SH-SY5Y (cell line): Measurements from ENCODE around the gene HS6ST2.

Experiments
- GATA2 ChIP-seq: IDR thresholded peaks from 2 replicates; pipeline ENCODE4 v1.6.1; 2011; ENCODE audit warnings: mild to moderate bottlenecking, low read depth, low read length
- GATA3 ChIP-seq: IDR thresholded peaks from 2 replicates; pipeline ENCODE4 v1.6.1; 2011; ENCODE audit warnings: low read depth, mild to moderate bottlenecking, low read length, moderate library complexity

Gene HS6ST2

DNA sequence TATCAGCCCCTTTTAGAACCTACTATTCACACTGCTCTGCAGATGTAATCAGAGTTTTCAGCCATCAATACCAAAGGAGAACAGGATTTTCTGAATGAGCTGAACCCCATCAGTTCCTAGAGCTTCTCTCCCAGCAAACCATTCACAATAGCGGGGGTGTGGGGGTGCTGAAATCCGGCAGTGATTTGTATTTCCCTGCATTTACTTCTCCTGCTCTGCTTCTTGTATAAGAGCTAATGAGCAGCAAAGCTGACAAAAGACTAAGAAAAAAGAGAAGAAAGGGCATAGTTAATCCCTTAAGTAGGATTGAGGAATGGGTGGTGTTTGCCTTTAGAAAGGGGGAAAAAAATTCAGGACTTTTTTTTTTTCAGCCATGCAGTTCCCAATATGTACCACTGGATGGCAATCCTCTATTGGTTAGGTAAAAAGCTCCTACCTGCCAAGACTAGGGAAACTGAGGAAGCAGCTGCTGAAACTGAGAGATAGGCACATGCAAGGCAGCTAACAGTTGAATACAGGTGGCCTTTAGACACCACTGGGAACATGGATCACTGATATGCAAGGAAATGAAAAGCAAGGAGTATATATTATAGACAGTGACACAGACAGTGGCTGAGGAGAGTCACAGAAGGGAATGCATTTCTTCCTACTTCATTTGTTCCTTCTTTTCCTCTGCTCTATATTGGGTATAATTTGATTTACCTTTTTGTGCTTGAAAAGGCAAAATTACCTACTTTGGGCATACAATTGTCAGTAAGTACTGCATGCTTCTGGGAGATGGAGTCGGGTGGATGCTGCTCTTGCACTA, 217.9 kb downstream of the HS6ST2 start:
- no peak for TF ChIP-seq GATA2
- no peak for TF ChIP-seq GATA3

DNA sequence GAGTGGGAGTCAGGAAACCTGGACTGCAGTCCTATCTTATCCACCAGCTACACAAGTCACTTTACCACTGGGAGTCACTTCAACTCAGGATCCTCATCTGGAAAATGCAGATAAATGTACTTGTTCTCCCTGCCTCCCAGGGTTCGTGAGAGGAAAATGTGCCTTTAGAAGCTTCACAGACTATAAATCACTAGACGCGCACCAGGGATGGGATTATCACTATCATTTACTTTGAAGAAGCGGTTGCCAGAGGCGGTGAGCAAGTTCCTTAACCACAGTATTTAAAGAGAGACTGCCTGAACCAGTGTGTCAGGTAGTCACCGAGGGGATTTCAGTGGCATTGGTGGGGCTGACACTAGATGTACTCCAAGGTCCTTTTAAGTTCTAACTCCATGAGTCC, 219.5 kb downstream of the HS6ST2 start:
- TF ChIP-seq GATA3 (no peak), GATA2 (no peak)

GRCh38 chrX:132737743-132738142, 220.7 kb downstream of the HS6ST2 start:
- TF ChIP-seq GATA2: no peak
- TF ChIP-seq GATA3: no peak

- TF ChIP-seq GATA2 (no peak), GATA3 (no peak)
Observed at GRCh38 chrX:132732236-132732635, 226.2 kb downstream of the HS6ST2 start.

DNA sequence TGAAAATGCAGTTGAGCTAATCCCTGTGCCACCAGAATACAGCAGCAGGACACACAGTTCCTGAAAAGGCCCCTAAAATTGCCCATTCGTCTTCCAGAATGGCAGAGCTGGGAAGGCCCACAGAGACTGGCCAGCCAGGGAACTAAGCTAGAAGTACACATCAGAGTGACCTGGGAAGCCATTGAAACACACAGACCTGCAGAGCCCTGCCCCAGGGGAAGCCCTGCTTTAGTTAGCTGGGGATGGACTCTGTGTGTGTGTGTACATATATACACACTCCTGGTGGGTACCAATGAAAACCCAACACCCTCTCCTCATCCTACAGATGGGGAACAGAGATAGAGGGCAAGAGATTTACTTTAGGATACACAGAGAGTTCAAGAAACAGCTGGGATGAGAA, 227.7 kb downstream of the HS6ST2 start:
- TF ChIP-seq GATA3 (no peak), GATA2 (no peak)

- TF ChIP-seq GATA3 (no peak), GATA2 (0 out of 2 replicates have a peak, but pooled peaks have one; percentile 15)
Observed at GRCh38 chrX:132730266-132730665, 228.2 kb downstream of the HS6ST2 start.

DNA sequence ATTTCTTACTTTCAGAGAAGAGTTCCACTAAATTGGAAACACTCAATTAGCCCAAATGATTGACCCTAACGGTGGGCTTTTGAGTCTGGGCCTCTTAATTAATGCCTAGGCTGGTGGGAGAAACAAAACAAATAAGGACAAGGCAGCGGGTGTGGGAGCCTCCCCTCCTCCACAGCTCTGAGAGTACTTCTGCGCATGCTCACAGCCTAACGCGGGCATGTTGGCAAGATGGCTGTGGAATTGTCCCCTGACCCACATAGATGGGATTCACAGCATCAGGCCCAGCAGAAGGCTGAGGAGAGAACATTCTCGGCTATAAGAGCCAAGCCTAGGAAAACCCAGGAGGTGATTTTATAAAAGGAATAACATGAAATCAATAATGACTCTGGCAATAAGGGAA, 230.1 kb downstream of the HS6ST2 start:
- TF ChIP-seq GATA3: no peak
- no peak for TF ChIP-seq GATA2

- TF ChIP-seq GATA3 (no peak), GATA2 (no peak)
Observed at GRCh38 chrX:132718431-132718958, 239.9 kb downstream of the HS6ST2 start.

GRCh38 chrX:132716006-132716405, 242.4 kb downstream of the HS6ST2 start:
- TF ChIP-seq GATA3 (no peak), GATA2 (no peak)

GRCh38 chrX:132714913-132715312, 243.5 kb downstream of the HS6ST2 start:
- no peak for TF ChIP-seq GATA2
- no peak for TF ChIP-seq GATA3

DNA sequence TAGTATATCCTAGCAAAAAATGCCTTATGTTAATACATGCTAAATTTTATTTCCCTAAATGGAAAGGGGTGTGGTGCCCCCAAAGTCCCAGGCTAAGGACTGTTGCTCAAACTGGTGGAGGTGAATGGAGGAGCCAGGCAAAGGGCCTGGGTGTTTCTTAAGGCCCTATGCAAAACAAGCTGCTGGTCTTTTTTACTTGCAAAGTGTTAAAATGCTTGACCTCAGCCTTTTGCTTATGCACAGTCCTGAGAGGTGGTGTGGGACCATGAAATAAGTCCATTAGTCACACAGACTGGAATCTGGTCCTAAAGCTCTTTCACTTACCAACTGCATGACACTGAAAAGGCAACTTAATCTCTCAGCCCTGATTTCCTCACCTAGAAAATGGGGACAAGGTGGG, 246.1 kb downstream of the HS6ST2 start:
- TF ChIP-seq GATA2 (no peak), GATA3 (no peak)

DNA sequence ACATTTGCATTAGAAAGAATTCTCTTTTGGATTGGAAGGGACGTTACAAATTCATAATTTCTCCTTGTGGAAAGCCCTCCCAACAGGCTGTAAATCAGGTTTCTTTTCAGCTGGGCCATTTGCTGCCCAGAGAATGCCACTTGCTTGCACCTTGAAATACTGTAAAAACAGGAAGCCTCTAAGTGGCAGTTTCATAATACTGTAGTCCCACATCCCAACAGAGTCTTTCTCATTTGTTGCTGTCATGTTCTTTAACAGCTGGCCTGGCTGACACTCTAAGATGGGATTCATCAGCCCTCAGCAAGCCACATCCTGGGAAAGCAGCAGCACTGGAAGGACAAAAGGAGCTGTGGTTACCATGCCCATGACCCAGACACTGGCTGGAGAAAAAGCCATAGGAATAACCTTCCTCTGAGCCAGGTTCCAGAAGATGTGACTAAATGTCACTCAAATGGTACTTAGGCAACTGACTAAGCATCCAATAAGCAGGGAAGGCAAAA, 247.7 kb downstream of the HS6ST2 start:
- TF ChIP-seq GATA3: no peak
- no peak for TF ChIP-seq GATA2

GRCh38 chrX:132708529-132708928, 249.9 kb downstream of the HS6ST2 start:
- TF ChIP-seq GATA3: no peak
- TF ChIP-seq GATA2: no peak

DNA sequence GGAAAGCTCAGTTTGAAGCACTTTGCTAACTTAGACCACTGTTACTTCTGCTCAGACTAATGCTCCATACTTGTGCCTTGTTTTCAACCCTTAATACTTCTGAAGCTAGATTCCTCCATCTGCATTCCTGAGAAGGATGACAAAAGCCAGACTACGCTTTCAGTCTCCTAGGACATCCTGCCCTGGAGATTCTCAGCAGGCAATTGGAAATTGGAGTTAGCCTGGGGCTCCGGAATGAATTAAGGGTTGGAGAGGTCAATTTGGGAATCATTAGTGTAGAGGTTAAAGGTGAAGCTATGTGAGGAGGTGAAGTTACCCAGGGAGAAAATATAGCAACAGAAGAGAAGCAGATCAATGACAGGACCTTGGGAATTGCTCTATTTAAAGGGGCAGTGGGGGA, 253.7 kb downstream of the HS6ST2 start:
- TF ChIP-seq GATA3 (no peak), GATA2 (no peak)

- TF ChIP-seq GATA2: no peak
- TF ChIP-seq GATA3: no peak
Observed at GRCh38 chrX:132694382-132694781, 264.0 kb downstream of the HS6ST2 start.

DNA sequence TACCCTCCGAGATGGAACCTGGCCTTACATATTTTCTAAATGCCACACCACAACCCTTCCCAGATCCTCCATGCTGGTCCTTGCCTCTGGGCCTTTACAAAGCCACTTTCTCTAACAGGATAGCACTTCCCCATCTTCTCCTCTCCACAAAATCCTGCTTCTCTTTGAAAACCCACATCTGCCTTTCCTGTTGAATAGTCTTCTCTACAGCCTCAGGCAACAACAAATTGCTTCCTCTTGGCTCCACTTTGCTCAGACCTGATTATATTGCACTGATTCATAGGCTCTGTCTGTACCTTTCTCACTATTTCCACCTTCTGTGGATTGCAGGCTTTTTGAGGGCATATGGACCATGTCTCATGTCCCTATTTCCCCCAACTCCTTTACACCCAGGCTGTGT, 265.9 kb downstream of the HS6ST2 start:
- TF ChIP-seq GATA2 (no peak), GATA3 (no peak)
